ENCODE data around the gene C16orf82.

GRCh38 chr16:27080895-27081294 lies 14.2 kb downstream of the C16orf82 start:
- TF ChIP-seq CTCF (IDR thresholded peaks at IDR 0.05; ENCODE audit: poor library complexity, severe bottlenecking) (no peak), EZH2 (IDR thresholded peaks at IDR 0.05; ENCODE audit: borderline replicate concordance, insufficient read depth, low read length, poor library complexity, severe bottlenecking) (no peak), POLR2AphosphoS5 (IDR thresholded peaks at IDR 0.05) (no peak), REST (IDR thresholded peaks at IDR 0.05; ENCODE audit: borderline replicate concordance) (no peak), EP300 (conservative IDR thresholded peaks at IDR 0.05; ENCODE audit: poor library complexity, severe bottlenecking) (no peak)

Measured in neural cell (in vitro differentiated cells).